HG03439 (cell line): ENCODE data around the gene BDNF.
"Not testable (repeated sequence)": the region's sequence is repeated elsewhere in the genome, so short reads cannot be mapped to it uniquely, and the experiment has no call there.

Experiments used
- ATAC-seq: cut with Tn5 transposase; IDR thresholded peaks from one replicate; pipeline ENCODE4 v1.9.1; 2021; ENCODE audit warnings: mild to moderate bottlenecking, moderate library complexity; ENCODE audit not compliant: unreplicated experiment

The BDNF gene

GRCh38 chr11:27672836-27673464, 27.3 kb downstream of the BDNF start:
- no peak for ATAC-seq

- not testable (repeated sequence) for ATAC-seq
These were observed 34.6 kb downstream of the BDNF start for GRCh38 chr11:27665508-27666101.

GRCh38 chr11:27663326-27663725, 36.9 kb downstream of the BDNF start:
- no peak for ATAC-seq

- ATAC-seq = no peak
These were observed 40.1 kb downstream of the BDNF start for GRCh38 chr11:27660171-27660570.

GRCh38 chr11:27658535-27659236, 41.6 kb downstream of the BDNF start:
- no peak for ATAC-seq

- no peak for ATAC-seq
These were observed 43.3 kb downstream of the BDNF start for GRCh38 chr11:27656806-27657483.

- no peak for ATAC-seq
These were observed 43.9 kb downstream of the BDNF start for GRCh38 chr11:27656320-27656719.

- no peak for ATAC-seq
These were observed 46.1 kb downstream of the BDNF start for GRCh38 chr11:27653990-27654758.

- no peak for ATAC-seq
These were observed 48.5 kb downstream of the BDNF start for GRCh38 chr11:27651711-27652110.

GRCh38 chr11:27650988-27651387, 49.3 kb downstream of the BDNF start:
- no peak for ATAC-seq

- ATAC-seq = no peak
These were observed 50.5 kb downstream of the BDNF start for GRCh38 chr11:27649800-27650199.

GRCh38 chr11:27648840-27649239, 51.4 kb downstream of the BDNF start:
- no peak for ATAC-seq

- no peak for ATAC-seq
These were observed 54.0 kb downstream of the BDNF start for GRCh38 chr11:27646051-27646818.

GRCh38 chr11:27642954-27643353, 57.3 kb downstream of the BDNF start:
- no peak for ATAC-seq

GRCh38 chr11:27640954-27641353, 59.3 kb downstream of the BDNF start:
- ATAC-seq = no peak

- ATAC-seq = no peak
These were observed 64.7 kb downstream of the BDNF start for GRCh38 chr11:27635567-27636037.

- not testable (repeated sequence) for ATAC-seq
These were observed 65.5 kb downstream of the BDNF start for GRCh38 chr11:27634776-27635175.

GRCh38 chr11:27634282-27634681, 66.0 kb downstream of the BDNF start:
- not testable (repeated sequence) for ATAC-seq

- not testable (repeated sequence) for ATAC-seq
These were observed 71.2 kb downstream of the BDNF start for GRCh38 chr11:27629023-27629422.

GRCh38 chr11:27627979-27628378, 72.3 kb downstream of the BDNF start:
- no peak for ATAC-seq
